KMS-11 (cell line): Measurements from ENCODE around the gene GLYAT.
A peak's percentile ranks its signal among the peaks of the same experiment; 100 is the strongest.

Source experiments
- H2AFZ ChIP-seq: fragments of 200-600 bp; sonication (generic); 2 replicates; pipeline ENCODE4 v1.6.1; 2016; ENCODE audit warnings: antibody characterized with exemption, mixed run types, low read depth
- H3K27ac ChIP-seq: fragments of 200-600 bp; sonication (generic); 2 replicates; pipeline ENCODE4 v1.6.1; 2016; ENCODE audit warnings: mild to moderate bottlenecking, mixed run types
- H3K27me3 ChIP-seq: fragments of 200-600 bp; sonication (generic); 2 replicates; pipeline ENCODE4 v1.6.1; 2017; ENCODE audit warnings: mild to moderate bottlenecking, low read depth, mixed run types, moderate library complexity; ENCODE audit not compliant: insufficient read depth
- H3K36me3 ChIP-seq: fragments of 200-600 bp; sonication (generic); 2 replicates; pipeline ENCODE4 v1.6.1; 2017; ENCODE audit warnings: mild to moderate bottlenecking, mixed run types; ENCODE audit not compliant: insufficient read depth
- H3K4me1 ChIP-seq: fragments of 200-600 bp; sonication (generic); 2 replicates; pipeline ENCODE4 v1.6.1; 2016; ENCODE audit warnings: mild to moderate bottlenecking, low read depth, mixed run types; ENCODE audit not compliant: poor library complexity, severe bottlenecking
- H3K4me2 ChIP-seq: fragments of 200-600 bp; sonication (generic); 2 replicates; pipeline ENCODE4 v1.7.0; 2016; ENCODE audit warnings: mild to moderate bottlenecking, mixed run types
- H3K4me3 ChIP-seq: fragments of 200-600 bp; sonication (generic); IDR thresholded peaks from 2 replicates; pipeline ENCODE4 v1.6.1; 2017; ENCODE audit warnings: low read depth, low read length, mixed read lengths; ENCODE audit not compliant: insufficient read depth
- H3K79me2 ChIP-seq: fragments of 200-600 bp; sonication (generic); 2 replicates; pipeline ENCODE4 v1.6.1; 2016; ENCODE audit warnings: low read depth, mixed run types; ENCODE audit not compliant: insufficient read depth
- H3K9ac ChIP-seq: fragments of 200-600 bp; sonication (generic); 2 replicates; pipeline ENCODE4 v1.6.1; 2016; ENCODE audit warnings: mild to moderate bottlenecking, mixed run types
- H4K20me1 ChIP-seq: fragments of 200-600 bp; sonication (generic); 2 replicates; pipeline ENCODE4 v1.6.1; 2016; ENCODE audit warnings: mild to moderate bottlenecking, mixed run types; ENCODE audit not compliant: insufficient read depth
- CTCF ChIP-seq: fragments of 200-600 bp; sonication (generic); conservative IDR thresholded peaks from 2 replicates; pipeline ENCODE4 v1.6.1; 2017; ENCODE audit warnings: low read depth, mild to moderate bottlenecking, antibody characterized with exemption, low read length, moderate library complexity, mixed read lengths

Gene GLYAT

DNA sequence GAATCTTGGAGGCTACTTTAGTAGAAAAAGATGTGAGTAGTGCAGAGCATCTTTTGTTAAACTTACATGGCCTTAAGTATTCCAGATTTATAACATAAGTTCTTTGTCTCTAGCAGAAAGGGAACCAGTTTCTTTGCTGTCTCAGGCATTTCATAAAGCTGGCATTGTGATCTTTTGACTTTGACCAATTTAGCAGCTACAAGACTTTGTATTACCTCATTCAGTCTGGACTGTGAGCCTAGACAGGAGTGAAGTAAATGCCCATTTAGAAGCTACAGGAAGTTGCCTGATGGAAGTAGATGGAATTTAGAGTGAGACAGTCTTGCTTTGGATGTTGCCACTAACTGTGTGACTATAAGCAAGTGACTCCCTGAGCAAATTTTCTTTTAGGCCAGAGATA lies 25.7 kb upstream of the GLYAT start:
- Histone ChIP-seq H3K9ac (no peak overlapping the region), H3K4me1 (no peaks in the 10 kb centered on the region), H3K27ac (no peak overlapping the region), H3K36me3 (no peaks in the 10 kb centered on the region), H2AFZ (no peak overlapping the region), H3K27me3 (no peaks in the 10 kb centered on the region), H4K20me1 (no peaks in the 10 kb centered on the region), H3K4me2 (no peak overlapping the region), H3K79me2 (no peaks in the 10 kb centered on the region), H3K4me3 (no peak overlapping the region)
- TF ChIP-seq CTCF = no peak

DNA sequence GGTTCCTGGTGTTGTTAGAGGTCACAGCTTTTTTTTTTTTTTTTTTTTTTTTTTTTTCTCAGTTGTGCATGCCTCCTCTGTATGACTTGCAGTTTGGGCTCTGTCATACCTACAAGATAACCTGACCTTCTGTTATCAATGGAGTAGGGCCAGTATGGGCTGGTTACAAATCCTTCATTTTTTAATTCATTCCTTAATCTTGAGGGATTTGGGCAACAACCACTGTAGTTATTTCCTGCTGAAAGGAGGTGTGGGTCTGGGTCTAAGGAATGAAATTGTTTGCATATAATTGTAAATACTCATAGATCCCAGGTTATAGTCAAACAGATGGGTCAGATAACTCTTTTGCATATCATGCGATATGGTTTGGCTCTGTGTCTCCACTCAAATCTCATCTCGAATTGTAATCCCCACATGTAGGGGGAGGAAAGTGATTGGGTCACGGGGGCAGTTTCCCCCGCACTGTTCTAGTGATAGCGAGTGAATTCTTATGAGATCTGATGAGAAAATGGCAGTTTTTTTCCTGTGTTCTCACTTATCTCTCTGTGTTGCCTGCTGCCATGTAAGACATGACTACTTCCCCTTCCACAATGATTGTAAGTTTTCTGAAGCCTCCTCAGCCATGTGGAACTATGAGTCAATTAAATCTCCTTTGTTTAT lies 14.1 kb upstream of the GLYAT start:
- no peak for TF ChIP-seq CTCF
- H3K4me1 ChIP-seq = peaks cover 32% of the 10 kb centered on the region
- no peak overlapping the region for H2AFZ ChIP-seq
- H3K27me3 ChIP-seq = no peaks in the 10 kb centered on the region
- H4K20me1 ChIP-seq = no peaks in the 10 kb centered on the region
- no peak overlapping the region for H3K27ac ChIP-seq
- H3K4me2 ChIP-seq = no peak overlapping the region
- H3K36me3 ChIP-seq = no peaks in the 10 kb centered on the region
- no peak overlapping the region for H3K9ac ChIP-seq
- no peak overlapping the region for H3K4me3 ChIP-seq
- no peaks in the 10 kb centered on the region for H3K79me2 ChIP-seq

- no peaks in the 10 kb centered on the region for H3K79me2 ChIP-seq
- H3K36me3 ChIP-seq = no peaks in the 10 kb centered on the region
- no peak overlapping the region for H3K27ac ChIP-seq
- no peak overlapping the region for H2AFZ ChIP-seq
- H3K4me1 ChIP-seq = peaks cover 39% of the 10 kb centered on the region
- H3K4me2 ChIP-seq = no peak overlapping the region
- H3K27me3 ChIP-seq = no peaks in the 10 kb centered on the region
- no peak overlapping the region for H3K4me3 ChIP-seq
- no peak overlapping the region for H3K9ac ChIP-seq
- H4K20me1 ChIP-seq = no peaks in the 10 kb centered on the region
- TF ChIP-seq CTCF = no peak
These were observed 13.4 kb upstream of the GLYAT start for GRCh38 chr11:58744988-58745704.

DNA sequence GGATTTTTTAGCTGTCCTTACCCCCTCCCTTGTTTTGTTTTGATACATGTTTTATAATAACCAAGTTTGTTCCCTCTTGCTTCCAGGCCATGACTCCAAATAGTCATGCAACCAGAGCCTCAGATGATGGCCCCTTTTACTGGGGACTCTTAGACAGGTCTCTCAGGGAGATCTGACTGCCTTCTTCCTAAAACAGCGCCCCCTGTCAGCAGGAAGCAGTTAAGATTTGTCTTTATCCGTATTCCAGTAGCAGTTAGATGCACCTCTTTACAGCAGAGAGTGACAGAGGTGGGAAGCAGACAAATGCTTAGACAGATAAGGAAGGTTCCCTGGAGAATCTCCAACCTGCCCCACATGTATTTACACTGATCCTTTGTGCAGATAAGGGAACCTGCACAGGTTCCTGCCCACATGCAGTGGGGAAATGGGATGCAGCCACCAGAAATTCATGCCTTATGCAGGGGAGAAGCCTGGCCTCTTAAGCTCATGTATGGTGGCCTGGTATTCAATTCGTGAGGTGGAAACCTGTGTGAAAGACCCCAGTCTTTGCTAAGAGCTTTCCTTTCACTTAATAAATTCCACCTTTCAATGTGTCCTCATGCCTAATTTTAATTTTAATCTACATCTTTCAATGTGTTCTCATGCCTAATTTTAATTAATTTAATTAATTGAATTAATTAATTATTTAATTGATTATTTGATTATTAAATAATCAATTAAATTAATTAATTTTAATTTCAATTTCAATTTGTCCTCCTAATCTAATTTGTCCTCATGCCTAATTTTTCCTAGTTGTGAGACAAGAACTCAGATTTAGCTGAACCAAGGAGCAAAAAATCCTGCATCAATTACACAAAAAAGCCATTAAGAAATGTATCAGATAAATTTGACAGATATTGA lies 11.5 kb upstream of the GLYAT start:
- Histone ChIP-seq H3K4me2 (peak overlapping the region; percentile 74), H3K79me2 (no peaks in the 10 kb centered on the region), H3K27me3 (no peaks in the 10 kb centered on the region), H3K27ac (peak overlapping the region; percentile 77), H4K20me1 (no peaks in the 10 kb centered on the region), H3K4me3 (no peak overlapping the region), H3K4me1 (peaks cover 53% of the 10 kb centered on the region), H3K9ac (no peak overlapping the region), H2AFZ (peak overlapping the region; percentile 70), H3K36me3 (no peaks in the 10 kb centered on the region)
- peak; percentile 81 for TF ChIP-seq CTCF
